Endothelial cell of umbilical vein (primary cell): Measurements from ENCODE around the gene MIA3. TPM values are rescaled to one million over a fixed set of nuclear protein-coding genes. Genes with fewer than 3 reads are reported as not detected.

Experiments
- BruUV-seq: library from RNA; stranded (reverse); fragments of 400-500 nt; replicated peaks from 2 replicates; lab custom pipeline; 2021; lab: Mats Ljungman, UMichigan
- CTCF ChIA-PET: fragments of 300-600, 350-600 bp; sonication (Branson Sonifier 250); formaldehyde crosslinking; loops from one replicate; lab custom pipeline; 2021; ENCODE audit warnings: antibody characterized with exemption, inconsistent platforms; lab: Charles Lee
- POLR2A ChIA-PET: fragments of 300-600, 350-600 bp; sonication (Branson Sonifier 250); formaldehyde crosslinking; loops from one replicate; lab custom pipeline; 2021; ENCODE audit warnings: antibody characterized with exemption, inconsistent platforms; lab: Charles Lee
- DNase-seq: peaks from one replicate; pipeline ENCODE4 v3.0.0-alpha.2; 2011; ENCODE audit warnings: low read depth, low spot score
- FAIRE-seq: peaks from 2 replicates; lab custom pipeline; 2011; peaks lifted over from hg19 to GRCh38; lab: Jason Lieb, UNC
- H2AFZ ChIP-seq: 2 replicates; pipeline ENCODE4 v1.6.0; 2012; ENCODE audit warnings: low read depth, low read length, control low read depth, inconsistent platforms
- H3K27ac ChIP-seq: 2 replicates; pipeline ENCODE4 v1.5.1; 2011; ENCODE audit warnings: low read depth, mild to moderate bottlenecking, control low read depth, low read length, moderate library complexity; ENCODE audit not compliant: insufficient read depth
- H3K27me3 ChIP-seq, 2 experiments: 2 replicates each; pipeline versions ENCODE4 v1.6.0 to v1.6.1; 2011; ENCODE audit warnings: low read length in 2 of 2, mixed read lengths in 1 of 2; ENCODE audit not compliant: control insufficient read depth in 2 of 2, insufficient read depth in 2 of 2
- H3K36me3 ChIP-seq, 2 experiments: 2 replicates in 1 of 2; 3 replicates in 1 of 2; pipeline ENCODE4 v1.5.1; 2011; ENCODE audit warnings: low read length in 2 of 2, mild to moderate bottlenecking in 1 of 2, moderate library complexity in 1 of 2; ENCODE audit not compliant: control insufficient read depth in 2 of 2, insufficient read depth in 2 of 2; ENCODE audit errors: extremely low read depth in 1 of 2
- H3K4me1 ChIP-seq: 3 replicates; pipeline ENCODE4 v1.5.1; 2011; ENCODE audit warnings: mild to moderate bottlenecking, low read length; ENCODE audit not compliant: control insufficient read depth, insufficient read depth; ENCODE audit errors: extremely low read depth
- H3K4me2 ChIP-seq: 2 replicates; pipeline ENCODE4 v1.6.1; 2011; ENCODE audit warnings: low read length, control low read depth, mixed read lengths; ENCODE audit not compliant: insufficient read depth
- H3K4me3 ChIP-seq, 3 experiments: fragments of 200-600 bp in 1 of 3; sonication (generic), shearing (Covaris generic) in 1 of 3; replicated peaks in 1 of 3; 2 replicates each; pipeline ENCODE4 v1.5.1; 2011 to 2016; ENCODE audit warnings: control low read depth in 3 of 3, low read length in 3 of 3, mild to moderate bottlenecking in 2 of 3, inconsistent platforms in 1 of 3, low read depth in 1 of 3, moderate library complexity in 1 of 3; ENCODE audit not compliant: insufficient read depth in 1 of 3
- H3K79me2 ChIP-seq: 2 replicates; pipeline ENCODE4 v1.6.0; 2012; ENCODE audit warnings: low read length, inconsistent platforms; ENCODE audit not compliant: control insufficient read depth, insufficient read depth
- H3K9ac ChIP-seq: replicated peaks from 2 replicates; pipeline ENCODE3; 2011; ENCODE audit warnings: low read length, control low read depth; ENCODE audit not compliant: insufficient read depth; ENCODE audit errors: extremely low read depth
- H3K9me1 ChIP-seq: replicated peaks from 3 replicates; pipeline ENCODE4 v1.6.0; 2011; ENCODE audit warnings: mild to moderate bottlenecking, low read length; ENCODE audit not compliant: control insufficient read depth, insufficient read depth; ENCODE audit errors: extremely low read depth
- H3K9me3 ChIP-seq: replicated peaks from 2 replicates; pipeline ENCODE4 v1.5.1; 2012; ENCODE audit warnings: low read length, inconsistent platforms; ENCODE audit not compliant: control insufficient read depth, insufficient read depth
- H4K20me1 ChIP-seq: replicated peaks from 2 replicates; pipeline ENCODE3; 2011; ENCODE audit warnings: mild to moderate bottlenecking, low read length; ENCODE audit not compliant: control insufficient read depth, insufficient read depth; ENCODE audit errors: extremely low read depth
- CTCF ChIP-seq, 2 donors: IDR thresholded peaks; 1 replicate in 1 of 2; 2 replicates in 1 of 2; pipeline ENCODE4 v1.5.1; 2011; ENCODE audit warnings: low read length in 2 of 2, mild to moderate bottlenecking in 2 of 2, moderate library complexity in 2 of 2, control low read depth in 1 of 2, inconsistent platforms in 1 of 2, low read depth in 1 of 2; ENCODE audit not compliant: insufficient read depth in 1 of 2; ENCODE audit errors: extremely low read depth in 1 of 2
- EZH2 ChIP-seq: IDR thresholded peaks from 2 replicates; pipeline ENCODE4 v1.6.1; 2012; ENCODE audit warnings: borderline replicate concordance, low read depth, mild to moderate bottlenecking, moderate library complexity, low read length, inconsistent platforms; ENCODE audit not compliant: severe bottlenecking
- FOS ChIP-seq: IDR thresholded peaks from 2 replicates; pipeline ENCODE4 v1.6.1; 2011; ENCODE audit warnings: mild to moderate bottlenecking, low read length, moderate library complexity, borderline replicate concordance; ENCODE audit not compliant: insufficient read depth
- GATA2 ChIP-seq: IDR thresholded peaks from 2 replicates; pipeline ENCODE4 v1.7.0; 2011; ENCODE audit warnings: low read depth, mild to moderate bottlenecking, moderate library complexity, mixed read lengths, low read length; ENCODE audit not compliant: insufficient read length, insufficient read depth
- JUN ChIP-seq: IDR thresholded peaks from 2 replicates; pipeline ENCODE4 v1.6.1; 2011; ENCODE audit warnings: borderline replicate concordance, low read depth; ENCODE audit not compliant: insufficient read length, insufficient read depth
- MAX ChIP-seq: IDR thresholded peaks from 2 replicates; pipeline ENCODE4 v1.6.1; 2011; ENCODE audit not compliant: insufficient read depth, insufficient read length
- MYC ChIP-seq: IDR thresholded peaks from one replicate; pipeline ENCODE4 v1.6.1; 2011; ENCODE audit warnings: mild to moderate bottlenecking, low read depth, low read length
- POLR2A ChIP-seq: IDR thresholded peaks from 2 replicates; pipeline ENCODE4 v1.6.1; 2012; ENCODE audit warnings: low read depth, mild to moderate bottlenecking, control low read depth, low read length
- POLR2AphosphoS5 ChIP-seq: IDR thresholded peaks from 2 replicates; pipeline ENCODE4 v1.6.1; 2012; ENCODE audit warnings: low read depth, mild to moderate bottlenecking, control low read depth, low read length, moderate library complexity; ENCODE audit not compliant: insufficient read depth
- dilution Hi-C: fragments of 300-500 bp; cut with MboI; formaldehyde crosslinking; loops from one replicate; pipeline ENCODE4 v1.15.0; 2019; ENCODE audit warnings: low sequenced_read_pairs; ENCODE audit not compliant: extremely low pct_ligation_motif_present
- intact Hi-C: fragments of 100-400 bp; cut with micrococcal nuclease; formaldehyde crosslinking; loops from one replicate; pipeline ENCODE4 v1.10.0; 2022
- polyA plus RNA-seq, 4 experiments: library from polyadenylated mRNA; depleted of rRNA in 3 of 4; stranded (reverse) in 3 of 4; unstranded in 1 of 4; fragments of >200 nt; gene quantifications; 2 replicates each; pipeline versions ENCODE4 v1.2.1 to v1.2.3, GENCODE V29; 2011 to 2012; ENCODE audit warnings: missing spikeins in 1 of 4
- total RNA-seq: library from RNA; stranded (reverse); gene quantifications from 2 replicates; pipeline ENCODE4 v1.2.3, GENCODE V29; 2021

The MIA3 gene
- total and polyA plus RNA-seq, 2 donors (not counting 3 experiments of a cell fraction or from before 2014, with no cell fraction given): 63.7 to 108 TPM

GRCh38 chr1:222610728-222611127, 7.2 kb upstream of the MIA3 start:
- FAIRE-seq: no peak
- CTCF ChIA-PET: no interaction called here
- dilution Hi-C loops: no loop called here

More at GRCh38 chr1:222610728-222611127, 7.2 kb upstream of the MIA3 start:
- Histone ChIP-seq H3K9me3 (no peaks in the 10 kb centered on the region), H3K27me3 (peaks cover 10 to 43% of the 10 kb centered on the region in 2 experiments), H3K9ac (no peak overlapping the region), H3K79me2 (no peaks in the 10 kb centered on the region), H3K4me2 (no peak overlapping the region), H4K20me1 (no peaks in the 10 kb centered on the region), H3K9me1 (no peaks in the 10 kb centered on the region), H3K36me3 (no peaks in the 10 kb centered on the region), H3K27ac (no peak overlapping the region), H3K4me1 (no peaks in the 10 kb centered on the region), H3K4me3 (no peak overlapping the region), H2AFZ (no peak overlapping the region)
- no peak for TF ChIP-seq FOS
- TF ChIP-seq GATA2: no peak
- no peak for TF ChIP-seq EZH2
- TF ChIP-seq POLR2AphosphoS5: no peak
- TF ChIP-seq CTCF (IDR thresholded peaks at IDR 0.05; ENCODE audit: extremely low read depth in 1 of 2, insufficient read depth in 1 of 2, low read depth in 1 of 2, low read length in 2 of 2): no peak
- no peak for TF ChIP-seq JUN
- no peak for TF ChIP-seq MAX
- TF ChIP-seq POLR2A: no peak
- TF ChIP-seq MYC: no peak
- intact Hi-C loops: no loop called here
- BruUV-seq: no TSS peak
- POLR2A ChIA-PET: no interaction called here
- DNase-seq: no peak
